Natural killer cell (primary cell): ENCODE data around the gene FAM234A. TPM values are rescaled to one million over a fixed set of nuclear protein-coding genes. Genes with fewer than 3 reads are reported as not detected.
A peak's percentile ranks its signal among the peaks of the same experiment; 100 is the strongest.

Source experiments
- ATAC-seq, 3 donors: fragments of 150-1000 bp in 2 of 3; fragments of 200-7000 bp in 1 of 3; cut with Tn5 transposase; 1 replicate in 1 of 3; 2 replicates in 2 of 3; pipeline ENCODE4 v1.10.0; 2021; ENCODE audit warnings: mild to moderate bottlenecking in 2 of 3, moderate library complexity in 2 of 3
- DNase-seq, 2 donors: peaks; one replicate each; pipeline versions ENCODE4 v3.0.0 to v3.0.0-alpha.2; 2013 to 2021; ENCODE audit warnings: mixed read lengths in 1 of 2
- H3K27ac ChIP-seq: one replicate; pipeline ENCODE4 v1.5.1; 2013; ENCODE audit warnings: mild to moderate bottlenecking, low read length
- H3K27me3 ChIP-seq: one replicate; pipeline ENCODE4 v1.6.1; 2013; ENCODE audit warnings: low read length; ENCODE audit not compliant: control insufficient read depth, insufficient read depth
- H3K36me3 ChIP-seq: one replicate; pipeline ENCODE4 v1.6.1; 2013; ENCODE audit warnings: low read length; ENCODE audit not compliant: control insufficient read depth, insufficient read depth
- H3K4me1 ChIP-seq: one replicate; pipeline ENCODE4 v1.6.1; 2013; ENCODE audit warnings: low read length; ENCODE audit not compliant: control insufficient read depth, insufficient read depth
- H3K4me3 ChIP-seq: one replicate; pipeline ENCODE4 v1.5.1; 2013; ENCODE audit warnings: low read length
- H3K9me3 ChIP-seq: one replicate; pipeline ENCODE4 v1.6.1; 2013; ENCODE audit warnings: low read length; ENCODE audit not compliant: control insufficient read depth, insufficient read depth
- H3K27ac Mint-ChIP-seq, 2 donors: one replicate each; pipeline ENCODE4 v1.8.0; 2022; ENCODE audit warnings: mild to moderate bottlenecking in 2 of 2, mixed read lengths in 2 of 2, moderate library complexity in 1 of 2
- H3K27me3 Mint-ChIP-seq, 2 donors: one replicate each; pipeline ENCODE4 v1.8.0; 2022; ENCODE audit warnings: low read depth in 2 of 2, mixed read lengths in 2 of 2
- H3K36me3 Mint-ChIP-seq: one replicate; pipeline ENCODE4 v1.8.0; 2022; ENCODE audit warnings: mixed read lengths
- H3K4me1 Mint-ChIP-seq, 2 donors: one replicate each; pipeline ENCODE4 v1.8.0; 2022; ENCODE audit warnings: mixed read lengths in 2 of 2
- H3K4me3 Mint-ChIP-seq: one replicate; pipeline ENCODE4 v1.8.0; 2022; ENCODE audit warnings: mild to moderate bottlenecking, moderate library complexity, mixed read lengths
- H3K9me3 Mint-ChIP-seq, 2 donors: one replicate each; pipeline ENCODE4 v1.8.0; 2022; ENCODE audit warnings: mixed read lengths in 2 of 2
- WGBS: methylation state at CpG from one replicate; pipeline ENCODE4 v1.1.7; 2013; ENCODE audit warnings: missing lambda C conversion rate; ENCODE audit not compliant: insufficient coverage; 5-methylcytosine and 5-hydroxymethylcytosine counted together
- intact Hi-C: fragments of 100-400 bp; cut with micrococcal nuclease; formaldehyde crosslinking; loops from one replicate; pipeline ENCODE4 v1.14.2; 2022
- total RNA-seq, 4 donors: library from RNA; stranded (reverse); fragments of 120-200 nt in 1 of 4; gene quantifications; one replicate each; pipeline versions ENCODE4 v1.2.3 to v1.2.4, GENCODE V29; 2013 to 2022
- TF ChIP-seq, protein P1 (sequence below): fragments of 200-600 bp; IDR thresholded peaks from one replicate; pipeline ENCODE4 v1.8.0; 2022; ENCODE audit warnings: antibody characterized with exemption

Gene FAM234A
- total RNA-seq, 3 donors from 2014 or later (not counting 1 experiment from before 2014, with no cell fraction given), result 32.4 to 42.6 (median 40.7) TPM

DNA sequence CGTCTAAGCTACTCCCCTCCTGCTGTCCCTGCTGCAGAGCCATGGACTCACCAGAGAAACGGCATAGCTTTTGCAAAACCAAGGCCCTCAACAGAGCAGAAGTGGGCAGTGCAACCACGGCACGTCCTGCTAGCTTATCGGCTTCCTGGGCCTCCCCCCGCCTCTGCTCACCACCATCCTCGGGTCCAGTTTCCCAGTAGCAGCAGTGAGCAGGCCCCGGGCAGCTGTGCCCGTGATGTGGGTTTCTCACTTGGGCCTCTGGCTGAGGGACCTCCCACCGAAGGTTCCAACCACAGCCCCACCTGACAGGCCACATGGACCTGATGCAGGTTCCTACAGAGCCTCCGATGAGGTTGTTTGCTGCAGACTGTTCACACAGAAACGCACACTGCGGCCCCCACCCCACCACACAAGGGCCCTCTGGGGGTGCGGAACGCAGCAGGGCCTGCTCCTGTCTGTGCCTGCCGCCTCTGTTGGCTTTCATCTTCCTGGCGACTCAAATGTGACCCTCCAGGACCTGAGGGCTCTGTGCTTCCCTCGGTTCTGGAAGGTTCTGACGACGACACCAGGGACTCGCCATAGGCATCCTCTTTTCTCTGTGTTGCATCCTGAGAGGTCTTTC, 73.2 kb downstream of the FAM234A start:
- TF ChIP-seq, protein P1, sequence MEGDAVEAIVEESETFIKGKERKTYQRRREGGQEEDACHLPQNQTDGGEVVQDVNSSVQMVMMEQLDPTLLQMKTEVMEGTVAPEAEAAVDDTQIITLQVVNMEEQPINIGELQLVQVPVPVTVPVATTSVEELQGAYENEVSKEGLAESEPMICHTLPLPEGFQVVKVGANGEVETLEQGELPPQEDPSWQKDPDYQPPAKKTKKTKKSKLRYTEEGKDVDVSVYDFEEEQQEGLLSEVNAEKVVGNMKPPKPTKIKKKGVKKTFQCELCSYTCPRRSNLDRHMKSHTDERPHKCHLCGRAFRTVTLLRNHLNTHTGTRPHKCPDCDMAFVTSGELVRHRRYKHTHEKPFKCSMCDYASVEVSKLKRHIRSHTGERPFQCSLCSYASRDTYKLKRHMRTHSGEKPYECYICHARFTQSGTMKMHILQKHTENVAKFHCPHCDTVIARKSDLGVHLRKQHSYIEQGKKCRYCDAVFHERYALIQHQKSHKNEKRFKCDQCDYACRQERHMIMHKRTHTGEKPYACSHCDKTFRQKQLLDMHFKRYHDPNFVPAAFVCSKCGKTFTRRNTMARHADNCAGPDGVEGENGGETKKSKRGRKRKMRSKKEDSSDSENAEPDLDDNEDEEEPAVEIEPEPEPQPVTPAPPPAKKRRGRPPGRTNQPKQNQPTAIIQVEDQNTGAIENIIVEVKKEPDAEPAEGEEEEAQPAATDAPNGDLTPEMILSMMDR, result no peak
- no peaks in the 10 kb centered on the region for H3K27me3 ChIP-seq
- intact Hi-C loops, result loop anchor here (2.0 to 5.0 kb wide), 2 partner anchors 44 to 73 kb away; partner anchors contain the start of genes AXIN1 and FAM234A
- H3K4me3 Mint-ChIP-seq, result peak overlapping the region; percentile 75
- H3K27me3 Mint-ChIP-seq, result no peaks in the 10 kb centered on the region
- no peaks in the 10 kb centered on the region for H3K36me3 Mint-ChIP-seq
- WGBS, result 38% methylated on average over 21 of the region's 21 CpGs
- peak overlapping the region; percentile 81 to 89 for H3K27ac Mint-ChIP-seq
- peak overlapping the region; percentile 30 for H3K27ac ChIP-seq
- H3K36me3 ChIP-seq, result peaks cover 41% of the 10 kb centered on the region
- peak; percentile 65 to 70 (median 68) for ATAC-seq
- H3K4me3 ChIP-seq, result no peak overlapping the region
- no peaks in the 10 kb centered on the region for H3K9me3 Mint-ChIP-seq
- H3K4me1 ChIP-seq, result peaks cover 51% of the 10 kb centered on the region
- H3K4me1 Mint-ChIP-seq, result peaks cover 48 to 52% of the 10 kb centered on the region in 2 donors
- DNase-seq, result peak; percentile 32 to 49
- H3K9me3 ChIP-seq, result no peaks in the 10 kb centered on the region

DNA sequence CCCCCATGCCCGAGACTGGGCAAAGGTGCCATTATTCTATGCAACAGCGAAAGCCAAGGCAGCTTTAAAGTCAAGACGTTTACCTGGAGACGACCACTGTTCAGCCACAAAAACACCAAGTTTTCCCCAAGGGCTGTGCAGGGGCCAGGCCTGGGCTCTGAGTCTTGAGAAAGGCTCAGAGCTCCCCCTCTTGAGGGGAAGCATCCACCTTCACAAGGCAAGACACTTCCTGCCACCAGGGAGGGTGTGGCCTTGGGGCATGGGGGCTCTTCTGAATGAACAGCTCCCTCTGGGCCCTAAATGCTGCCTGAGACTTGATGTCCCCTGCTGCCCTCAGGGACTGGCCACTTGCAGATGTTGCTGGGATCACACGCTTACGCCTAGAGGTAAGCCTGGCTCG, 74.9 kb downstream of the FAM234A start:
- DNase-seq, result peak in 1 of 2 donors; percentile 61
- no peaks in the 10 kb centered on the region for H3K9me3 Mint-ChIP-seq
- ATAC-seq, result peak in 1 of 3 donors; percentile 25
- H3K4me3 Mint-ChIP-seq, result peak overlapping the region; percentile 75
- Histone ChIP-seq H3K4me1 (peaks cover 60% of the 10 kb centered on the region), H3K9me3 (no peaks in the 10 kb centered on the region), H3K4me3 (no peak overlapping the region), H3K27me3 (no peaks in the 10 kb centered on the region), H3K27ac (no peak overlapping the region), H3K36me3 (peaks cover 46% of the 10 kb centered on the region)
- H3K27ac Mint-ChIP-seq, result peak overlapping the region; percentile 81 to 89
- TF ChIP-seq, protein P1, result no peak
- no peaks in the 10 kb centered on the region for H3K27me3 Mint-ChIP-seq
- no peaks in the 10 kb centered on the region for H3K36me3 Mint-ChIP-seq
- peaks cover 38 to 50% of the 10 kb centered on the region in 2 donors for H3K4me1 Mint-ChIP-seq
- WGBS, result 52% methylated on average over 7 of the region's 7 CpGs
- intact Hi-C loops, result loop anchor here (2.0 to 5.0 kb wide), 2 partner anchors 43 to 75 kb away; partner anchors contain the start of genes AXIN1 and FAM234A

DNA sequence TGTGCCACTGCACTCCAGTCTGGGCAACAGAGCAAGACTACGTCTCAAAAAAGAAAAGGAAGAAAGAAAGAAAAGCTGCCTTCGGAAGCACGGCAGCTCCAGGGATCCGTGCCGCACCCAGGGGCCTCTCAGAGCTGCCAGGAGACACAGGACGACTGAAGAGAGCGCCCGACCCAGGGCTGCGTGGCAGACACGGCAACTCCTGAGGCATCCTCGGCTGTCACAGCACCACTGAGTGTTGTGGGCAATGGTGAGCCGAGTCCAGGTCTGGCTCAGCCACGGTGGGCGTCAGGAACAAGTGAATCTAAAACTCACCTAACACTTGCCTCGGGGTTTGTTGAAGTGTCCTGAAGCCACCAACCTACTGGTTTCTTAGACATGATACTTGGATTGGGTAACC, 77.1 kb downstream of the FAM234A start:
- WGBS, result 96% methylated on average over 15 of the region's 15 CpGs

More for the DNA sequence above, 77.1 kb downstream of the FAM234A start:
- Mint-ChIP-seq H3K4me1 (peaks cover 46 to 58% of the 10 kb centered on the region in 2 donors), H3K4me3 (no peak overlapping the region), H3K9me3 (no peaks in the 10 kb centered on the region), H3K27me3 (no peaks in the 10 kb centered on the region), H3K36me3 (no peaks in the 10 kb centered on the region), H3K27ac (peak overlapping the region in 1 of 2 donors; percentile 89)
- Histone ChIP-seq H3K27me3 (no peaks in the 10 kb centered on the region), H3K27ac (no peak overlapping the region), H3K4me1 (peaks cover 59% of the 10 kb centered on the region), H3K36me3 (peaks cover 40% of the 10 kb centered on the region), H3K4me3 (no peak overlapping the region), H3K9me3 (no peaks in the 10 kb centered on the region)
- TF ChIP-seq, protein P1, result no peak
- intact Hi-C loops, result no loop called here
- DNase-seq (no peak), ATAC-seq (no peak)
